Effector memory CD8-positive, alpha-beta T cell (primary cell): ENCODE results near the gene RNF150.

Source experiments
- ATAC-seq: fragments of 150-1000 bp; cut with Tn5 transposase; replicated peaks from 2 replicates; pipeline ENCODE4 v1.10.0; 2021; ENCODE audit warnings: mild to moderate bottlenecking, moderate library complexity
- DNase-seq, 3 experiments: peaks; one replicate each; pipeline ENCODE4 v3.0.0; 2021
- H3K27ac Mint-ChIP-seq, 2 donors: one replicate each; pipeline ENCODE4 v1.8.0; 2022; ENCODE audit warnings: mild to moderate bottlenecking in 2 of 2, mixed read lengths in 2 of 2, moderate library complexity in 2 of 2
- H3K27me3 Mint-ChIP-seq, 2 donors: one replicate each; pipeline ENCODE4 v1.8.0; 2022; ENCODE audit warnings: mixed read lengths in 2 of 2
- H3K36me3 Mint-ChIP-seq: one replicate; pipeline ENCODE4 v1.8.0; 2022; ENCODE audit warnings: mild to moderate bottlenecking, moderate library complexity, mixed read lengths; ENCODE audit not compliant: insufficient read depth
- H3K4me1 Mint-ChIP-seq, 2 donors: one replicate each; pipeline ENCODE4 v1.8.0; 2022; ENCODE audit warnings: low read depth in 2 of 2, mixed read lengths in 2 of 2
- H3K4me3 Mint-ChIP-seq, 2 donors: one replicate each; pipeline ENCODE4 v1.8.0; 2022; ENCODE audit warnings: mild to moderate bottlenecking in 2 of 2, mixed read lengths in 2 of 2, moderate library complexity in 2 of 2
- H3K9me3 Mint-ChIP-seq, 2 donors: one replicate each; pipeline ENCODE4 v1.8.0; 2022; ENCODE audit warnings: mixed read lengths in 2 of 2

The RNF150 gene

DNA sequence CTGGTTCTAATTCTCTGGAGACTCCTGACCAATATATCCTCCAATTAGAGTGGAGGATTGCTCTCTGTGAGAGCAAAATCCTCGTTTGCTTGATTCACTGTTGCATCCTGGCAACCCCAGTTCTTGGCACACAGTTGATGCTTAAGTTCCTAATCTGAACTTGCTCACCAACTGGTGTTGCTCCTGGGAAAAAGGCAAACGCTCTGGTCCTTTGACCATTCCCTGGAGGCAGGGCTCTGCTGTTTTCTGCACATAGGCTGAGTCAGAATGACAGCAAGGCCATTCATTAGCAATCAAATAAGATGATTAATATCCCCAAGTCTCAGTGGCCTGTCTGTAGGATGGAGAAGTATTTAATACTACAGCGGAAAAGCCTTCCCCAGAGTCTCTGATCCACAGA lies 204.4 kb downstream of the RNF150 start:
- ATAC-seq = no peak
- peaks cover 0 to 4% of the 10 kb centered on the region in 2 donors for H3K4me1 Mint-ChIP-seq
- H3K9me3 Mint-ChIP-seq = peaks cover 0 to 5% of the 10 kb centered on the region in 2 donors
- DNase-seq = no peak
- H3K36me3 Mint-ChIP-seq = no peaks in the 10 kb centered on the region
- H3K27me3 Mint-ChIP-seq = peaks cover 5 to 19% of the 10 kb centered on the region in 2 donors
- no peak overlapping the region for H3K27ac Mint-ChIP-seq
- no peak overlapping the region for H3K4me3 Mint-ChIP-seq

DNA sequence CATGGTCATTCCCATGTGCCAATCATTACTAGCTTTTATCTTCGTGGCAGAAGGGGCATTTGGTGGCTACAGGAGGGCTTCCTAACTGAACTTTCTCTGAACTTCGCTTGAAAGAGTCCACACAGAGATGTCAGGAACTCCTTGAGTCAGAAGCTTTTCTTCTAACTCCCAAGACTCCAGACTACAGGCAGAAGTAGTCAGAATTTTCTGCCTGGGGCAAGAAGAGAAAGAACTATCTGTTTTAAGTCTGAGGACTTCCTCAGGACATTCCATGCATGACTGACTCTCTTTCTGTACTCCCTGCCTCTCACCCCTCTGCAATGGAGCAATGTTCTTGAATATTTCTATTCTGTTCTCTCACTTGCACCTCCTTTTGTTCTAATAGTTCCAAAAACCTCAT lies 206.6 kb downstream of the RNF150 start:
- Mint-ChIP-seq H3K4me1 (peaks cover 0 to 4% of the 10 kb centered on the region in 2 donors), H3K4me3 (no peak overlapping the region), H3K27ac (no peak overlapping the region), H3K27me3 (peaks cover 5 to 12% of the 10 kb centered on the region in 2 donors), H3K9me3 (peaks cover 0 to 5% of the 10 kb centered on the region in 2 donors), H3K36me3 (no peaks in the 10 kb centered on the region)
- DNase-seq (no peak), ATAC-seq (no peak)

DNA sequence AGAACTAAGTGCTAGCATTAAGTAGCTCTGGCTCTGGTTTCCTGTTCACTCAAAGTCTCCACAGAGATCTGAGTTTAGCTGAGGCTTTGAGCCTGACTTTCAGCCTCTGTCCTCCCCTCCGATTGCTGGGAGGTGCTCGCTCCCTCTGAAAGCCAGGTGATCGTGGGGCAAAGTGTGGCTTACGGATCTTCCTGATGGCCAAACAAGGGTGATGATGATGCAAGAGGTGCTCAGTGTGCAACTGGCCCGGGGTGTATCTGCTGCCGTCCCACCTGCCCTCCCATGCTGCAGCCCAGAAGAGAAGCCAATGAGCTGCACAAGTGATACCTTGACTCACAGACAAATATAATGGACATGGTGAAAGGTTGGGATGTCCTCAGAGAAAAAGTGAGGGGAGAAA lies 207.9 kb downstream of the RNF150 start:
- peaks cover 0 to 2% of the 10 kb centered on the region in 2 donors for H3K9me3 Mint-ChIP-seq
- no peak overlapping the region for H3K4me3 Mint-ChIP-seq
- H3K27ac Mint-ChIP-seq = no peak overlapping the region
- peaks cover 2 to 5% of the 10 kb centered on the region in 2 donors for H3K27me3 Mint-ChIP-seq
- ATAC-seq = no peak
- DNase-seq = no peak
- H3K36me3 Mint-ChIP-seq = no peaks in the 10 kb centered on the region
- no peaks in the 10 kb centered on the region for H3K4me1 Mint-ChIP-seq

DNA sequence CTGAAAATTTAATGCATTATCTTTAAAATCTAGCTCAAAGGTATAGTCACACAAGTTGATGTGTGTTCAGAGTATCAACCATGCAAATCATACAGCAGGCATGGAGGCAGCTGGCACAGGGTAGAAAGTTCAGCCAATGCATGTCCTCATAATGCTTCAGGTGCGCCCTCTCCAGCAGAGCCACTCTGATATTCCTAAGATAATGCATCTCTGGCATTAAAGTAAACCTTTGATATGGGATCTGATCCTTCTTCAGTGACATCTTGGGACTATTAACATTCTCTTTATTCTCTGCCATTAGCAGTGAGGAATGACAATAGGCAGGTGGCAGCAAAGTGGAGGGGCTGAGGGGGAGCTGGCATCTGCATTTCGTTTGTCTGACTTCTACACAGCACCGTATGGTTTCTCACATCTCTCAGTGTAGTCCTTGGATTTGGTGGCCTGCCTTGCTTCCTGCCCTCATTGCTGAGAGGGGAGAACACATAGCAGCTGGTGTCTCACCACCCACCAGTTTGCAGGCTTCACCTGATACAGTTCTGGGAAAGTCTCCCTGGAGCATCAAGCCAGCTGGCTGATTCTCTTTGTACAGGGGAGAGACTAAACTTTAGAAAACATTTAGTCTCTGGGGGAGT lies 208.4 kb downstream of the RNF150 start:
- Mint-ChIP-seq H3K4me1 (no peaks in the 10 kb centered on the region), H3K27me3 (no peaks in the 10 kb centered on the region), H3K4me3 (no peak overlapping the region), H3K9me3 (no peaks in the 10 kb centered on the region), H3K36me3 (no peaks in the 10 kb centered on the region), H3K27ac (no peak overlapping the region)
- DNase-seq (no peak), ATAC-seq (no peak)

DNA sequence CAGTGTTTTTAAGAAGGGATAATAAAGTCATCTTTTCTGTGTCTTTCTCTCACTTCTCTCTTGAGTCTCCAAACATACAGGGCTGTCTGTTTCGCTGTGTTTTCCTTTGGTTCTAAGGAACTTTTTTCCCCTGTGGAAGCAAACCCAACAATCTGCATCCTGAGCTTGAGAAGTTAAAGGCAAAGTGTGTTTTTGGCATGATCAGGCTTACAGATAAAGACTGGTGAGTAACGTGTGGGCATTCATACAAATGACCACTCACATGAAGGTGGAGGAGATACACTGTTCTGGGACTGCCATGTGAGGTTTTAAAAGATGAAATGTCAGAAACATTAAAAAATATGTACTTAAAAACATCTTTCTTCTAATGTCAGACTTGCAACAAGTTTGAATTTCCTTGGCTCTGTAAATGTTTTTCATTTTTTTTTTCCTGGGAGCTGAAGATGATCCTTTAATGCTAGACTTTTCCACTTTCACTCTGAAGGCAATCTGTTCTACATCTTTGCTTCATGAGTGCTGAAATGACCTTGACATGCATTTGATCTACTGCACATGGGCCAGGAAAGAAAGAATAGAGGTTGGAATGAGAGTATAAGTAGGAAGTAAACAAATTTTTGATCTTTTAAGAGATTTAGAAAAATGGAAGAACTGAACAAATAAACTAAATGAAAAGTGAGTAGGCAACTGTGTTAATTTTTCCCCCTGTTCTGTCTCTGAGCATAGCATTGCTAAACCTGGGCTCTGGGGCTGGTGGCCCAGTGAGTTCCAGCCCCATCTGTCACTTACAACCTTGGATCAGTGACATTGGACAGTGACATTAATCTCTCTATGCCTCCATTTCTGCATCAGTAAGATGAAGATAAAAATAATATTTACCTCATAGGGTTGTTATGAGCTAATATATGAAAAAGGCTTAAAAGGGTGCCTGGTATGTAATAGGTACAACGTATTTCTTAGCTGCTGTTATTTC lies 226.0 kb downstream of the RNF150 start:
- Mint-ChIP-seq H3K4me1 (no peaks in the 10 kb centered on the region), H3K9me3 (peaks cover 0 to 2% of the 10 kb centered on the region in 2 donors), H3K27me3 (no peaks in the 10 kb centered on the region), H3K27ac (no peak overlapping the region), H3K4me3 (no peak overlapping the region), H3K36me3 (no peaks in the 10 kb centered on the region)
- ATAC-seq = no peak
- no peak for DNase-seq

DNA sequence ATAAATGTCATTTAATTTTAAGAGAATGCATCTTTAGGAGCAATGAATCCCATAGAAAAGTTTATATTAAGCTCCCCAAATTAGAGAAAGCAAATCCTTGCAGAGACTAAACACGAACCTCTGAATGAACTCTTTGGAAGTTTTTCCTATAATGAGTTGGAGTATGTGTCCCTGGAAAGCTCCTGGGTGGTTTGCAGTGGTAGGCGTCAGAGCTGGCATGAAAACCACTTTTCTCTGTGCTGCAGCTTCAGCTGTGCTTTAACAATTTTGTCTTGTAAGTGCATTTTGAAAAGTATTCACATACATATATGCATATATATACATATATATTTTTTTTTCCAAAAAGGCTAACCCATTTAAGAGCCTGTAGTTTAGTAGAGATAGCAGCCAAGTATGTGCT lies 228.4 kb downstream of the RNF150 start:
- H3K9me3 Mint-ChIP-seq = peaks cover 0 to 2% of the 10 kb centered on the region in 2 donors
- ATAC-seq (no peak), DNase-seq (no peak)
- no peak overlapping the region for H3K4me3 Mint-ChIP-seq
- H3K27me3 Mint-ChIP-seq = no peaks in the 10 kb centered on the region
- no peaks in the 10 kb centered on the region for H3K36me3 Mint-ChIP-seq
- H3K27ac Mint-ChIP-seq = no peak overlapping the region
- H3K4me1 Mint-ChIP-seq = no peaks in the 10 kb centered on the region

DNA sequence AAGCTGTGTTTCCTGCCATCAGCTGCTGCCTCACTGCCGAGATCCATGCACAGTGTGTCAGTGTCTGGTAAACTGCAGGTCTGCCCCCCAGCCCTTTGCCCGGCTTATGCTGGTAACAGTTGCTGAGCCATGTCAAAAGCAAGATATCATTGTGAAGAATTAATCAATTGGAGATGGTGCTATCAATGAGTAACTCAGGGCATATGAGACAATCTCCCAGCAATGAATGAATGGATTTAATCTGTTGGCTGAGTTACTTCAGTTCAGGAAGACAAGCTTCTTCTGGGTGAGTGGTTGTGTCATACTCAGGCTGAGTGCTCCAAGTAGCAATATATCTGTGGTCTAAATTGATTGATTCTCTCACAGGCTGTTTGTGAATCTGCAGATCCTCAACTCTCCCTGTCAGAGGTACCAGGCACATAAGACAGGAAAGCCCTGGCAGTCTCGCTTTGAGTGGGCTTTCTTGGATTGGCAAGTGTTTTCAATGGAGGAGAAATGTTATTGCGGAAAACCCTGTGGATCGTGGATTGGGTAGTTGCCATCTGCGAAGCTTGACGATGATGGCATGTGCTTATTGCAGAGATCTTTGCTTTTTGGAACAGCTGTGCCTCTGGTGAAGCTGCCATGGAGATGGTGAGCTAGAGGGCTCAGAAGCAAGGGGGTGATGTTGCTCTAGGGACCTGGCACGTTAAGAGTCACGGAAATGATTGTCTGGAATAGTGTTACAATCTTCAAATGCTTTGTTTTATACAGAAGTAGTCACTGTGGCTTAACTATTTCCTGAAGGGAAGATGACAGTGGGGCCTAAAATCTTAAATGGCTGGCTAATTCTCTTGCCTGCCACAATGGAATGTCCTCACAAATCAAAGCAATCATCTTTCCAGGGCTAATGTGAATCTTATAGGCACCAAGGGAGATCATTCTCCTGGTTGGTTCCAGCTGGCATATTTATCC lies 229.5 kb downstream of the RNF150 start:
- ATAC-seq (no peak), DNase-seq (no peak)
- H3K9me3 Mint-ChIP-seq = peaks cover 0 to 2% of the 10 kb centered on the region in 2 donors
- H3K36me3 Mint-ChIP-seq = no peaks in the 10 kb centered on the region
- no peaks in the 10 kb centered on the region for H3K27me3 Mint-ChIP-seq
- H3K4me1 Mint-ChIP-seq = no peaks in the 10 kb centered on the region
- no peak overlapping the region for H3K4me3 Mint-ChIP-seq
- no peak overlapping the region for H3K27ac Mint-ChIP-seq

DNA sequence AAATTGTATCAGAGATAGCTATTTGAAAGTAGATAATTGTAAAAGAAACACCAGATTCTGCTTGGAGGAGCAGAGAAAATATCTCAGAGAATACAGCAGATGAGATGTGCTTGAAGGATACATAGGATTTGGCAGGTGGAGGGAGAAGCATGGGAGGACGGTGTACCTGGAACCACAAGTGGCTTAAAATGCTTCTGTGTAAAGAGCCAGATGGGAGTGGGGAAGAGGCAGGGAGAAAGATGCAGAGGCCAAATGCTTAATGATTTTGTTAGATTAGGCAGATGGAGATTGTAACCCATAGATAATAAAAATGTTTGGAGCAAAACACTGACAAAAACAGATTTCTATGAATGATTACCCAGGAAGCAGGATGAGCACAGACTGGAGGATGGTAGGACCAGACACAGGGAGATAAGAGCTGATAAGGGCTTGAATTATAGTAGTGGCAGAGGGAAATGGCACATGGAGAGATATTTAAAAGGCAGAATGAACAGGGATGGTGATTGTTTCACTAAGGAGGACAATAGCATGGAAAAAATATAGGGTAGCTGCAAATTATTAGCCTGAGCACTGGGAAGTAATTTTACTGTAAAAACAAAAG lies 231.4 kb downstream of the RNF150 start:
- no peaks in the 10 kb centered on the region for H3K27me3 Mint-ChIP-seq
- H3K4me1 Mint-ChIP-seq = no peaks in the 10 kb centered on the region
- peaks cover 0 to 2% of the 10 kb centered on the region in 2 donors for H3K9me3 Mint-ChIP-seq
- DNase-seq (no peak), ATAC-seq (no peak)
- H3K27ac Mint-ChIP-seq = no peak overlapping the region
- H3K4me3 Mint-ChIP-seq = no peak overlapping the region
- H3K36me3 Mint-ChIP-seq = no peaks in the 10 kb centered on the region

DNA sequence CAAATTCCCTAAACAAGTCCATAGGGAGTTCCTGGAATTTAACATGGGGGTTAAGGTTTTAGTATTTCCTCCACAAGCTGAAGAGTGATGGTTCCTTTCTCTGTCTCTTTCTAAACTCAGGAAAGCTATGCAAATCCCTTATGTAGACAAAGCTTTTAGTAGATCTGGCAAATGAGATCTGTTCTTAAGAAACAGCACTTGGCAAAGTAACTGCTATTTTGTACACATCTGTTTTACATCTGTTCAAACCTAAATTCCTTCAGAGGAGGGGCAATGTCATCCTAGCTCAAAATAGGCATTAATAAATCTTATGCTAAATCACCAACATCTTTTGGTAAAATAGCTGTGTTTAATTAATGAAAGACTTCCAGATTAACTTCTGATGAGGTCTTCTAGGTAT lies 239.3 kb downstream of the RNF150 start:
- no peak overlapping the region for H3K27ac Mint-ChIP-seq
- no peaks in the 10 kb centered on the region for H3K4me1 Mint-ChIP-seq
- H3K36me3 Mint-ChIP-seq = no peaks in the 10 kb centered on the region
- DNase-seq = no peak
- no peaks in the 10 kb centered on the region for H3K9me3 Mint-ChIP-seq
- H3K27me3 Mint-ChIP-seq = no peaks in the 10 kb centered on the region
- ATAC-seq = no peak
- no peak overlapping the region for H3K4me3 Mint-ChIP-seq

DNA sequence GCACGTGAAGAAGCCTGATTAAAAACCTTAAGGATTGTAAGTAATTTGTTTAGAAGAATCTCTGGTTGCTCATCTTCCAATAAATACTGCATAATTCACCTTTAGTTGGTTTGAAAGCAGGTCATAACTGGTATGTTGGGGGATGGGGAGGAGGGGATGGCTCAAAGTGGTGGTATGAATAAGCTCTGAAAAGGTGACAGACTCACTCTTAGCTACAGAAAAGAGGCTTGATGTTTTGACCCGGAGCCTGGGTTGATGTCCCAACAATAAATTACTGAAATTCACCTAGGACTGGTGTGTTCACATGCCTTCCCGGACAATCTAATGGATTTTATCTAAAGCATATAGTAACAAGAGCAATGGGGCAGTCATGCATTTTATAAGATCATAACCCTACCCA lies 245.2 kb downstream of the RNF150 start:
- DNase-seq = no peak
- no peak overlapping the region for H3K4me3 Mint-ChIP-seq
- no peak overlapping the region for H3K27ac Mint-ChIP-seq
- peaks cover 0 to 5% of the 10 kb centered on the region in 2 donors for H3K27me3 Mint-ChIP-seq
- no peak for ATAC-seq
- H3K4me1 Mint-ChIP-seq = no peaks in the 10 kb centered on the region
- H3K36me3 Mint-ChIP-seq = peaks cover 2% of the 10 kb centered on the region
- H3K9me3 Mint-ChIP-seq = peaks cover 6 to 10% of the 10 kb centered on the region in 2 donors

DNA sequence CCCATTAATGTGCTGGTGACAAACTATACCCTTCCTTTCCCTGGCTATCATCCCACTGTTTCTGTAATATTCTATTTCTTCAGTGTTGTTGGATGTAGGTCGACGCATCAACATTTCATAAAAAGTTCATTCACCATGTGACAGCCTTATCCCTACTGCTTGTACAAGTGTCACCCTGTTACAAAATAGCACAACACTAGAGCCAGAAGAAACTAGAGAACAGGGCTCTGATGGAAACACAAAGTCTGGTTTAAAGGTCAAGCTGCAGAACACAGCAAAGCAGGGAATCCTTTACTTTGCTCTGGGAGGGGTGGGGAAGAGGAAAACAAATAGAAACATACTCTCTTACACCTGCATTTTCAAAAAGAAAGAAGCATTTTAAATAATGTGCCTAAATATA lies 245.8 kb downstream of the RNF150 start:
- no peak for DNase-seq
- Mint-ChIP-seq H3K27ac (no peak overlapping the region), H3K4me3 (no peak overlapping the region), H3K9me3 (peaks cover 6 to 10% of the 10 kb centered on the region in 2 donors), H3K27me3 (peaks cover 0 to 5% of the 10 kb centered on the region in 2 donors), H3K4me1 (no peaks in the 10 kb centered on the region), H3K36me3 (peaks cover 2% of the 10 kb centered on the region)
- no peak for ATAC-seq

DNA sequence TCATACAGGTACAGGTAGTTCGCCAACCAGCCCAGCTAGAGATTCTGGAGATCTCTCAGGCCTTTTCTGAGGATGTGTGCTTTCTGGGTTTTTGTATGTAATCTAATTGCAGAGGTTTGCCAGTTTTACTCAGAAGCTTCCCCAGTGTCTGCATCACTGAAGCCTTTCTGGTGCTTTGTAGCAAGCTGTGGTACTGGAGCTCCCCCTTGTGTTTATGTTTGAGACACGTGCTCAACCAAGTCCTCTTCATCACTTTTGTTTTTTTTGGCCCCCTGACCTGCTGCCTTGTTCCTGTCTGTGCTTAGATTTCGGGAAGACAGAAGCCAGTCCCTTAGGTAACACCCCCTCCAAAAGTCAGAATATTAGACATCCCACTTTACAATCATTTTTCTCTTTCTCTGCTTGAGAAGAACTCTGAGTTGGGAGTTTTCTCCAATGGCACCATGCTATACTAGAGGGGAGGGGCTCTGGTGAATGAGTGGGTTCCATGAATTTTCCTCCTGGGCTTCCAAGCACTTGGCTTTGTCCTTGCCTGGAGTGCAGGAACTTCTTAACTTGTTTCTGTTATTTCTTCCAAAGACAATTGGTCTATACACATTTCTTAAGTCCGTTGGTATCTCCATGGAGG lies 248.7 kb downstream of the RNF150 start:
- peaks cover 6 to 10% of the 10 kb centered on the region in 2 donors for H3K9me3 Mint-ChIP-seq
- no peak overlapping the region for H3K4me3 Mint-ChIP-seq
- ATAC-seq (no peak), DNase-seq (peak in 1 of 3 experiments; percentile 3)
- H3K27me3 Mint-ChIP-seq = peaks cover 0 to 5% of the 10 kb centered on the region in 2 donors
- no peaks in the 10 kb centered on the region for H3K4me1 Mint-ChIP-seq
- H3K36me3 Mint-ChIP-seq = peaks cover 2% of the 10 kb centered on the region
- no peak overlapping the region for H3K27ac Mint-ChIP-seq
